HepG2 (cell line): ENCODE measurements around the gene GABRG3. TPM values are rescaled to one million over a fixed set of nuclear protein-coding genes. Genes with fewer than 3 reads are reported as not detected.

Source experiments
- ATAC-seq: fragments of 200-7000 bp; cut with Tn5 transposase; 3 replicates; pipeline ENCODE4 v1.9.1; 2020; ENCODE audit warnings: mild to moderate bottlenecking, moderate library complexity
- BruUV-seq: library from RNA; stranded (reverse); fragments of 400-500 nt; replicated peaks from 2 replicates; lab custom pipeline; 2021; lab: Mats Ljungman, UMichigan
- CTCF ChIA-PET: fragments of 300-600 bp; formaldehyde crosslinking; extraction: SDS; loops from one replicate; lab custom pipeline; 2021; ENCODE audit warnings: low total read pairs, inconsistent platforms, low intra/inter-chr PET ratio; lab: Yijun Ruan, JAX
- POLR2A ChIA-PET: fragments of 350-600 bp; sonication (Branson Sonifier 250); formaldehyde crosslinking; loops from one replicate; lab custom pipeline; 2020; ENCODE audit warnings: antibody characterized with exemption, inconsistent platforms; lab: Yijun Ruan, JAX
- DNase-seq: peaks from one replicate; pipeline ENCODE4 v3.0.0-alpha.2; 2015; ENCODE audit warnings: low spot score
- FAIRE-seq: peaks from 3 replicates; lab custom pipeline; 2011; peaks lifted over from hg19 to GRCh38; lab: Jason Lieb, UNC
- H2AFZ ChIP-seq: one replicate; pipeline ENCODE4 v1.6.1; 2011; ENCODE audit warnings: low read length, inconsistent platforms
- H3K27ac ChIP-seq: fragments of 300-600 bp; 3 replicates; pipeline ENCODE4 v1.8.0; 2011; ENCODE audit warnings: mixed run types, mild to moderate bottlenecking, mixed read lengths, low read length, inconsistent platforms; ENCODE audit not compliant: insufficient read depth; ENCODE audit errors: extremely low read length
- H3K27me3 ChIP-seq, 2 experiments: fragments of 200-600 bp in 1 of 2; 2 replicates in 1 of 2; 3 replicates in 1 of 2; pipeline versions ENCODE4 v1.6.0 to v1.8.0; 2011; ENCODE audit warnings: low read length in 2 of 2, mild to moderate bottlenecking in 2 of 2, moderate library complexity in 2 of 2, inconsistent platforms in 1 of 2; ENCODE audit not compliant: insufficient read depth in 2 of 2, control insufficient read depth in 1 of 2
- H3K36me3 ChIP-seq, 2 experiments: fragments of 200-600 bp in 1 of 2; replicated peaks in 1 of 2; 2 replicates in 1 of 2; 3 replicates in 1 of 2; pipeline versions ENCODE4 v1.5.1 to v1.8.0; 2011; ENCODE audit warnings: low read length in 2 of 2, inconsistent platforms in 1 of 2; ENCODE audit not compliant: insufficient read depth in 2 of 2, control insufficient read depth in 1 of 2
- H3K4me1 ChIP-seq: 2 replicates; pipeline ENCODE4 v1.5.1; 2012; ENCODE audit warnings: low read length, inconsistent platforms; ENCODE audit not compliant: insufficient read depth
- H3K4me2 ChIP-seq: 2 replicates; pipeline ENCODE4 v1.6.0; 2011; ENCODE audit warnings: low read depth, low read length, inconsistent platforms
- H3K4me3 ChIP-seq, 3 experiments: fragments of 200-600 bp in 1 of 3; sonication (generic), shearing (Covaris generic) in 1 of 3; replicated peaks in 1 of 3; 2 replicates each; pipeline ENCODE4 v1.5.1; 2011 to 2016; ENCODE audit warnings: low read length in 3 of 3, inconsistent platforms in 2 of 3, low read depth in 2 of 3, mild to moderate bottlenecking in 2 of 3, control low read depth in 1 of 3, mixed read lengths in 1 of 3; ENCODE audit not compliant: insufficient read depth in 1 of 3
- H3K79me2 ChIP-seq: one replicate; pipeline ENCODE4 v1.6.1; 2011; ENCODE audit warnings: low read length, inconsistent platforms; ENCODE audit not compliant: insufficient read depth
- H3K9ac ChIP-seq: 2 replicates; pipeline ENCODE4 v1.6.0; 2011; ENCODE audit warnings: mild to moderate bottlenecking, low read depth, low read length, inconsistent platforms; ENCODE audit not compliant: insufficient read depth
- H3K9me3 ChIP-seq: 2 replicates; pipeline ENCODE4 v1.5.1; 2012; ENCODE audit warnings: mild to moderate bottlenecking, low read length
- H4K20me1 ChIP-seq: 2 replicates; pipeline ENCODE4 v1.6.0; 2011; ENCODE audit warnings: inconsistent platforms, mild to moderate bottlenecking, low read length, moderate library complexity; ENCODE audit not compliant: insufficient read depth
- ARNT2 ChIP-seq: sonication (generic); formaldehyde crosslinking; IDR thresholded peaks from 2 replicates; pipeline ENCODE4 v1.8.0; 2022; ENCODE audit warnings: mild to moderate bottlenecking, low read depth, missing genetic modification reagents, moderate library complexity
- ATF7-NPFF ChIP-seq: sonication (generic); formaldehyde crosslinking; IDR thresholded peaks from 2 replicates; pipeline ENCODE4 v1.8.1; 2023; ENCODE audit warnings: mild to moderate bottlenecking, low read depth, missing genetic modification reagents, moderate library complexity
- DR1 ChIP-seq: sonication (generic); formaldehyde crosslinking; IDR thresholded peaks from 2 replicates; pipeline ENCODE4 v1.8.0; 2021; ENCODE audit warnings: mild to moderate bottlenecking, missing genetic modification reagents, inconsistent platforms
- MLLT10 ChIP-seq: sonication (generic); formaldehyde crosslinking; IDR thresholded peaks from 2 replicates; pipeline ENCODE4 v1.4.0; 2020; ENCODE audit warnings: missing genetic modification reagents
- MZF1 ChIP-seq: sonication (generic); formaldehyde crosslinking; IDR thresholded peaks from 2 replicates; pipeline ENCODE4 v1.8.1; 2023; ENCODE audit warnings: mild to moderate bottlenecking, missing genetic modification reagents, borderline replicate concordance
- NFKB2 ChIP-seq: sonication (generic); formaldehyde crosslinking; IDR thresholded peaks from 2 replicates; pipeline ENCODE4 v1.4.0; 2020; ENCODE audit warnings: missing genetic modification reagents, borderline replicate concordance
- NR2F6 ChIP-seq, 2 experiments: IDR thresholded peaks; 2 replicates each; pipeline ENCODE4 v1.6.1; 2016; ENCODE audit warnings: antibody characterized with exemption in 1 of 2, mild to moderate bottlenecking in 1 of 2
- RAD51 ChIP-seq: fragments of 450-650 bp; IDR thresholded peaks from 2 replicates; pipeline ENCODE4 v1.6.1; 2016; ENCODE audit warnings: borderline replicate concordance
- SRY ChIP-seq: sonication (generic); formaldehyde crosslinking; IDR thresholded peaks from 2 replicates; pipeline ENCODE4 v1.8.0; 2022; ENCODE audit warnings: mild to moderate bottlenecking, missing genetic modification reagents
- TFE3 ChIP-seq: IDR thresholded peaks from 2 replicates; pipeline ENCODE4 v1.6.1; 2016
- U2AF2 ChIP-seq: fragments of 200-400 bp; formaldehyde crosslinking; IDR thresholded peaks from 2 replicates; pipeline ENCODE4 v1.6.1; 2017; ENCODE audit warnings: low read depth, mild to moderate bottlenecking, low read length
- ZBTB7B ChIP-seq: sonication (generic); formaldehyde crosslinking; IDR thresholded peaks from 2 replicates; pipeline ENCODE4 v1.4.0; 2020; ENCODE audit warnings: missing genetic modification reagents
- ZFP36L1 ChIP-seq: sonication (generic); formaldehyde crosslinking; IDR thresholded peaks from 2 replicates; pipeline ENCODE4 v1.8.0; 2022; ENCODE audit warnings: mild to moderate bottlenecking, missing genetic modification reagents, moderate library complexity
- ZFP90 ChIP-seq: sonication (generic); formaldehyde crosslinking; IDR thresholded peaks from 2 replicates; pipeline ENCODE4 v1.8.0; 2022; ENCODE audit warnings: missing genetic modification reagents, mild to moderate bottlenecking, inconsistent platforms, borderline replicate concordance
- ZFX ChIP-seq: sonication (generic); formaldehyde crosslinking; IDR thresholded peaks from 2 replicates; pipeline ENCODE4 v1.4.0; 2020; ENCODE audit warnings: mild to moderate bottlenecking, low read depth, missing genetic modification reagents, moderate library complexity
- ZMAT3 ChIP-seq: sonication (generic); formaldehyde crosslinking; conservative IDR thresholded peaks from 2 replicates; pipeline ENCODE4 v1.7.0; 2021; ENCODE audit warnings: missing genetic modification reagents
- ZNF292 ChIP-seq: sonication (generic); formaldehyde crosslinking; IDR thresholded peaks from 2 replicates; pipeline ENCODE4 v1.8.1; 2022; ENCODE audit warnings: mild to moderate bottlenecking, low read depth, missing genetic modification reagents, borderline replicate concordance
- ZNF354B ChIP-seq: sonication (generic); formaldehyde crosslinking; IDR thresholded peaks from 2 replicates; pipeline ENCODE4 v1.8.0; 2022; ENCODE audit warnings: mild to moderate bottlenecking, missing genetic modification reagents
- ZNF776 ChIP-seq: sonication (generic); formaldehyde crosslinking; IDR thresholded peaks from 2 replicates; pipeline ENCODE4 v1.4.0; 2020; ENCODE audit warnings: mild to moderate bottlenecking, missing genetic modification reagents
- WGBS: methylation state at CpG from one replicate; pipeline ENCODE4 v1.1.6; 2017; ENCODE audit warnings: low lambda C conversion rate; 5-methylcytosine and 5-hydroxymethylcytosine counted together
- in situ Hi-C: cut with HindIII; loops from 2 replicates; pipeline ENCODE4 v1.10.0; 2017; ENCODE audit warnings: low pct_unique_long_range_greater_than_20kb; ENCODE audit not compliant: extremely low pct_ligation_motif_present
- intact Hi-C: fragments of 100-400 bp; cut with micrococcal nuclease; formaldehyde crosslinking; loops from one replicate; pipeline ENCODE4 v1.10.0; 2022; ENCODE audit not compliant: unreplicated experiment
- polyA plus RNA-seq, 8 experiments: library from polyadenylated mRNA; depleted of rRNA in 3 of 8; stranded (reverse) in 7 of 8; unstranded in 1 of 8; fragments of >200 nt; fragmentation: Illumina TruSeq in 4 of 8; extraction: Trizol in 4 of 8; gene quantifications; 2 replicates each; pipeline versions ENCODE4 v1.2.1 to v1.2.3, GENCODE V29; 2011 to 2016; ENCODE audit warnings: low read depth in 4 of 8, missing spikeins in 1 of 8, mixed read lengths in 1 of 8; ENCODE audit not compliant: insufficient read depth in 1 of 8
- total RNA-seq, 5 experiments: library from RNA; depleted of rRNA; stranded (reverse); fragments of >200 nt; fragmentation: Illumina TruSeq; extraction: Trizol; gene quantifications; 2 replicates each; pipeline ENCODE4 v1.2.3, GENCODE V29; 2016; ENCODE audit warnings: low read depth in 1 of 5
- TF ChIP-seq, protein P1 (sequence below): sonication (generic); formaldehyde crosslinking; IDR thresholded peaks from 2 replicates; pipeline ENCODE4 v1.4.0; 2020; ENCODE audit warnings: missing genetic modification reagents
- TF ChIP-seq, protein P2 (sequence below): IDR thresholded peaks from 2 replicates; pipeline ENCODE4 v1.6.1; 2016
- TF ChIP-seq, protein P3 (sequence below): IDR thresholded peaks from 2 replicates; pipeline ENCODE4 v1.6.1; 2018; ENCODE audit warnings: missing genetic modification reagents

GABRG3 gene
- total and polyA plus RNA-seq, 2 of the 13 experiments (the other 11 are each of a cell fraction or from before 2014, with no cell fraction given): not detected

DNA sequence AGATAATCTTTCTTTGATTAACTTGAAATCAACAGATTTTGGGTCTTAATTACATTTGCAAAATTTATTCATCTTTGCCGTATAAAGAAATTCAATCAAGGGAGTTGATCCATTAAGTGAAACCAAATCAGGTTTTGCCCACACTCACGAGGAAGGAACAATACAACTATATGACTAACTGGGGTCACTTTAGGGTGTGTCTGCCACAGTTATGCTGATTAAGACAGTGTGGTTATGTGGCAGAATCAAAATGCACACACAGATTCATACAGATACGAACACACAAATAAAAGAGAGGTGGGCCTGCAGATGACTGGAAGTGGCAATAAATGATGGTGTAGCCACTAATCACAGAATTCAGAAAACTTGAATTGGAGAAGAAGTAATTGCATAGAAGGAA is 543.5 kb downstream of the GABRG3 start (continued):
- TF ChIP-seq, protein P1, sequence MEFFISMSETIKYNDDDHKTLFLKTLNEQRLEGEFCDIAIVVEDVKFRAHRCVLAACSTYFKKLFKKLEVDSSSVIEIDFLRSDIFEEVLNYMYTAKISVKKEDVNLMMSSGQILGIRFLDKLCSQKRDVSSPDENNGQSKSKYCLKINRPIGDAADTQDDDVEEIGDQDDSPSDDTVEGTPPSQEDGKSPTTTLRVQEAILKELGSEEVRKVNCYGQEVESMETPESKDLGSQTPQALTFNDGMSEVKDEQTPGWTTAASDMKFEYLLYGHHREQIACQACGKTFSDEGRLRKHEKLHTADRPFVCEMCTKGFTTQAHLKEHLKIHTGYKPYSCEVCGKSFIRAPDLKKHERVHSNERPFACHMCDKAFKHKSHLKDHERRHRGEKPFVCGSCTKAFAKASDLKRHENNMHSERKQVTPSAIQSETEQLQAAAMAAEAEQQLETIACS: no peak
- TF ChIP-seq, protein P2, sequence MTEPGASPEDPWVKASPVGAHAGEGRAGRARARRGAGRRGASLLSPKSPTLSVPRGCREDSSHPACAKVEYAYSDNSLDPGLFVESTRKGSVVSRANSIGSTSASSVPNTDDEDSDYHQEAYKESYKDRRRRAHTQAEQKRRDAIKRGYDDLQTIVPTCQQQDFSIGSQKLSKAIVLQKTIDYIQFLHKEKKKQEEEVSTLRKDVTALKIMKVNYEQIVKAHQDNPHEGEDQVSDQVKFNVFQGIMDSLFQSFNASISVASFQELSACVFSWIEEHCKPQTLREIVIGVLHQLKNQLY (CRISPR knock-in tag): no peak
- TF ChIP-seq ZNF292 (no peak), MLLT10 (no peak), ZMAT3 (CRISPR knock-in tag) (no peak), NFKB2 (no peak), TFE3 (no peak), DR1 (CRISPR knock-in tag) (no peak)

GRCh38 chr15:27527490-27528067 is 556.6 kb downstream of the GABRG3 start:
- Histone ChIP-seq H3K4me1 (no peaks in the 10 kb centered on the region), H3K4me3 (no peak overlapping the region), H3K36me3 (no peaks in the 10 kb centered on the region), H4K20me1 (no peaks in the 10 kb centered on the region), H3K4me2 (no peak overlapping the region), H3K9me3 (peaks cover 44% of the 10 kb centered on the region), H2AFZ (no peak overlapping the region), H3K9ac (no peak overlapping the region), H3K27me3 (no peaks in the 10 kb centered on the region), H3K27ac (no peak overlapping the region), H3K79me2 (no peaks in the 10 kb centered on the region)
- ChIA-PET POLR2A (no interaction called here), CTCF (no interaction called here)
- in situ Hi-C loops: no loop called here
- peak; percentile 1 for DNase-seq
- no peak for ATAC-seq
- BruUV-seq: no TSS peak
- intact Hi-C loops: no loop called here
- FAIRE-seq: no peak
- 68% methylated on average over 18 of the region's 18 CpGs for WGBS
- TF ChIP-seq ARNT2 (CRISPR knock-in tag): no peak
- TF ChIP-seq ZBTB7B (CRISPR knock-in tag): no peak
- TF ChIP-seq MZF1 (CRISPR knock-in tag): no peak
- TF ChIP-seq ZFX (CRISPR knock-in tag): no peak
- TF ChIP-seq ZNF776: no peak
- no peak for TF ChIP-seq NR2F6 (IDR thresholded peaks at IDR 0.05)
- no peak for TF ChIP-seq NR2F6 (CRISPR knock-in tag; IDR thresholded peaks at IDR 0.05)
- no peak for TF ChIP-seq ZNF354B (CRISPR knock-in tag)
- TF ChIP-seq ZFP36L1 (CRISPR knock-in tag): no peak
- TF ChIP-seq ATF7-NPFF (CRISPR knock-in tag): no peak
- TF ChIP-seq, protein P3, sequence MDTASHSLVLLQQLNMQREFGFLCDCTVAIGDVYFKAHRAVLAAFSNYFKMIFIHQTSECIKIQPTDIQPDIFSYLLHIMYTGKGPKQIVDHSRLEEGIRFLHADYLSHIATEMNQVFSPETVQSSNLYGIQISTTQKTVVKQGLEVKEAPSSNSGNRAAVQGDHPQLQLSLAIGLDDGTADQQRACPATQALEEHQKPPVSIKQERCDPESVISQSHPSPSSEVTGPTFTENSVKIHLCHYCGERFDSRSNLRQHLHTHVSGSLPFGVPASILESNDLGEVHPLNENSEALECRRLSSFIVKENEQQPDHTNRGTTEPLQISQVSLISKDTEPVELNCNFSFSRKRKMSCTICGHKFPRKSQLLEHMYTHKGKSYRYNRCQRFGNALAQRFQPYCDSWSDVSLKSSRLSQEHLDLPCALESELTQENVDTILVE: no peak
- no peak for TF ChIP-seq ZFP90 (CRISPR knock-in tag)
- TF ChIP-seq U2AF2: no peak
- no peak for TF ChIP-seq SRY (CRISPR knock-in tag)
- TF ChIP-seq RAD51: no peak
